WTC11 (cell line): ENCODE measurements around the gene WARS2. TPM values are rescaled to one million over a fixed set of nuclear protein-coding genes. Genes with fewer than 3 reads are reported as not detected.

Experiments
- ATAC-seq: fragments of 200-7000 bp; cut with Tn5 transposase; 2 replicates; pipeline ENCODE4 v1.10.0; 2021; ENCODE audit warnings: mild to moderate bottlenecking, moderate library complexity
- CTCF ChIA-PET: fragments of 300-600 bp; sonication (Branson Sonifier 250); formaldehyde crosslinking; loops from one replicate; lab custom pipeline; 2021; ENCODE audit warnings: antibody characterized with exemption; lab: Charles Lee
- POLR2A ChIA-PET: fragments of 350-600 bp; sonication (Branson Sonifier 250); formaldehyde crosslinking; loops from one replicate; lab custom pipeline; 2021; ENCODE audit warnings: antibody characterized with exemption; lab: Charles Lee
- DNase-seq: peaks from one replicate; pipeline ENCODE4 v3.0.0; 2021; ENCODE audit warnings: low spot score
- H3K27ac Mint-ChIP-seq: 2 replicates; pipeline ENCODE4 v1.8.0; 2021; ENCODE audit warnings: mixed read lengths
- H3K27me3 Mint-ChIP-seq: 2 replicates; pipeline ENCODE4 v1.8.0; 2021; ENCODE audit warnings: low read depth, mild to moderate bottlenecking, moderate library complexity, mixed read lengths
- H3K36me3 Mint-ChIP-seq: 2 replicates; pipeline ENCODE4 v1.8.0; 2021; ENCODE audit warnings: mixed read lengths
- H3K4me1 Mint-ChIP-seq: 2 replicates; pipeline ENCODE4 v1.8.0; 2022; ENCODE audit warnings: mixed read lengths
- H3K4me3 Mint-ChIP-seq: 2 replicates; pipeline ENCODE4 v1.8.0; 2021; ENCODE audit warnings: mild to moderate bottlenecking, moderate library complexity, mixed read lengths
- H3K9me3 Mint-ChIP-seq: 2 replicates; pipeline ENCODE4 v1.8.0; 2021; ENCODE audit warnings: mixed read lengths
- ATF2 ChIP-seq: sonication (generic); formaldehyde crosslinking; IDR thresholded peaks from 2 replicates; pipeline ENCODE4 v1.8.1; 2022; ENCODE audit warnings: low read depth, missing genetic modification reagents, borderline replicate concordance
- CBFB ChIP-seq: sonication (generic); formaldehyde crosslinking; IDR thresholded peaks from 2 replicates; pipeline ENCODE4 v1.8.1; 2022; ENCODE audit warnings: mild to moderate bottlenecking, low read depth, missing genetic modification reagents
- CREB1 ChIP-seq: sonication (generic); formaldehyde crosslinking; IDR thresholded peaks from 2 replicates; pipeline ENCODE4 v1.8.0; 2023; ENCODE audit warnings: mild to moderate bottlenecking, missing genetic modification reagents
- CTCF ChIP-seq: fragments of 200-600 bp; IDR thresholded peaks from 2 replicates; pipeline ENCODE4 v1.8.0; 2022; ENCODE audit warnings: antibody characterized with exemption
- ETV6 ChIP-seq: sonication (generic); formaldehyde crosslinking; IDR thresholded peaks from 2 replicates; pipeline ENCODE4 v1.8.1; 2022; ENCODE audit warnings: mild to moderate bottlenecking, missing genetic modification reagents
- FOXP1 ChIP-seq: sonication (generic); formaldehyde crosslinking; IDR thresholded peaks from 2 replicates; pipeline ENCODE4 v1.8.0; 2022; ENCODE audit warnings: missing genetic modification reagents, mild to moderate bottlenecking, moderate library complexity, borderline replicate concordance
- GABPB1 ChIP-seq: sonication (generic); formaldehyde crosslinking; IDR thresholded peaks from 2 replicates; pipeline ENCODE4 v1.8.1; 2023; ENCODE audit warnings: mild to moderate bottlenecking, missing genetic modification reagents
- JAZF1 ChIP-seq: fragments of 250-450 bp; sonication (Bioruptor Pico); IDR thresholded peaks from 2 replicates; pipeline ENCODE4 v1.9.0; 2021; ENCODE audit warnings: moderate library complexity, mild to moderate bottlenecking, inconsistent platforms
- KAT7 ChIP-seq: sonication (generic); formaldehyde crosslinking; IDR thresholded peaks from 2 replicates; pipeline ENCODE4 v1.8.1; 2023; ENCODE audit warnings: missing genetic modification reagents, mild to moderate bottlenecking, borderline replicate concordance
- MAX ChIP-seq: sonication (generic); formaldehyde crosslinking; IDR thresholded peaks from 2 replicates; pipeline ENCODE4 v1.8.0; 2022; ENCODE audit warnings: mild to moderate bottlenecking, missing genetic modification reagents
- OVOL2 ChIP-seq: fragments of 250-450 bp; sonication (Bioruptor Pico); IDR thresholded peaks from 2 replicates; pipeline ENCODE4 v1.9.0; 2021; ENCODE audit warnings: mild to moderate bottlenecking, borderline replicate concordance
- STAT6 ChIP-seq: sonication (generic); formaldehyde crosslinking; conservative IDR thresholded peaks from 2 replicates; pipeline ENCODE4 v1.8.1; 2023; ENCODE audit warnings: mild to moderate bottlenecking, low read depth, missing genetic modification reagents, moderate library complexity
- TCF7 ChIP-seq: sonication (generic); formaldehyde crosslinking; IDR thresholded peaks from 2 replicates; pipeline ENCODE4 v1.8.0; 2022; ENCODE audit warnings: mild to moderate bottlenecking, low read depth, missing genetic modification reagents, moderate library complexity
- TEAD4 ChIP-seq: sonication (generic); formaldehyde crosslinking; IDR thresholded peaks from 2 replicates; pipeline ENCODE4 v1.8.0; 2022; ENCODE audit warnings: mild to moderate bottlenecking, missing genetic modification reagents
- ZNF232 ChIP-seq: sonication (generic); formaldehyde crosslinking; IDR thresholded peaks from 2 replicates; pipeline ENCODE4 v1.8.0; 2022; ENCODE audit warnings: mild to moderate bottlenecking, missing genetic modification reagents
- ZNF396 ChIP-seq: fragments of 250-450 bp; sonication (Bioruptor Pico); IDR thresholded peaks from 2 replicates; pipeline ENCODE4 v1.8.0; 2021; ENCODE audit warnings: mild to moderate bottlenecking, moderate library complexity, borderline replicate concordance
- ZNF416 ChIP-seq: fragments of 250-450 bp; sonication (Bioruptor Pico); IDR thresholded peaks from 2 replicates; pipeline ENCODE4 v1.9.0; 2021; ENCODE audit warnings: mild to moderate bottlenecking, inconsistent platforms
- total RNA-seq: library from RNA; stranded (reverse); gene quantifications from 3 replicates; pipeline ENCODE4 v1.2.3, GENCODE V29; 2021

Gene WARS2
- total RNA-seq, 1 experiment from 2014 or later = 9.3 TPM

GRCh38 chr1:119009312-119009655 lies 131.2 kb downstream of the WARS2 start:
- H3K27me3 Mint-ChIP-seq = peaks cover 88% of the 10 kb centered on the region
- peaks cover 4% of the 10 kb centered on the region for H3K36me3 Mint-ChIP-seq

GRCh38 chr1:119008483-119009311 lies 131.8 kb downstream of the WARS2 start:
- Mint-ChIP-seq H3K4me1 (peaks cover 37% of the 10 kb centered on the region), H3K4me3 (peak overlapping the region; percentile 65), H3K27me3 (peaks cover 92% of the 10 kb centered on the region)
- POLR2A ChIA-PET = interaction anchor here (0.7 to 1.3 kb wide), 2 partner anchors 24 to 81 kb away, joined by 3 to 5 read pairs; no protein-coding TSS in a partner anchor
- peak; percentile 27 for ATAC-seq
- TF ChIP-seq ZNF396 (CRISPR knock-in tag) (no peak), CTCF (peak; percentile 53)
- TF ChIP-seq, all 79 proteins: peak for 1
- CTCF ChIA-PET = interaction anchor here (0.5 to 2.9 kb wide), 39 partner anchors 8 to 931 kb away, joined by 3 to 50 read pairs (median 4); partner anchors contain the start of genes TBX15 and WARS2
- Mint-ChIP-seq H3K9me3 (no peaks in the 10 kb centered on the region), H3K27ac (no peak overlapping the region), H3K36me3 (peaks cover 4% of the 10 kb centered on the region)
- DNase-seq = no peak

More at GRCh38 chr1:119009312-119009655, 131.2 kb downstream of the WARS2 start:
- peaks cover 32% of the 10 kb centered on the region for H3K4me1 Mint-ChIP-seq
- ChIA-PET POLR2A (interaction anchor here (1.3 kb wide), 1 partner anchor 25 kb away, joined by 3 read pairs; no protein-coding TSS in a partner anchor), CTCF (interaction anchor here (0.5 to 2.9 kb wide), 25 partner anchors 9 to 932 kb away, joined by 3 to 50 read pairs (median 4); partner anchors contain the start of gene WARS2)
- no peak for ATAC-seq
- no peak for DNase-seq
- H3K27ac Mint-ChIP-seq = no peak overlapping the region
- TF ChIP-seq GABPB1 (CRISPR knock-in tag) (no peak), ZNF416 (no peak), CREB1 (CRISPR knock-in tag) (no peak), CTCF (no peak), ETV6 (no peak), CBFB (CRISPR knock-in tag) (no peak), TCF7 (CRISPR knock-in tag) (no peak), FOXP1 (no peak)
- no peaks in the 10 kb centered on the region for H3K9me3 Mint-ChIP-seq
- H3K4me3 Mint-ChIP-seq = peak overlapping the region; percentile 65; the same call in 1 of the 2 replicates

- ChIA-PET POLR2A (interaction anchor here (0.7 to 1.3 kb wide), 2 partner anchors 23 to 80 kb away, joined by 3 to 5 read pairs; no protein-coding TSS in a partner anchor), CTCF (interaction anchor here (0.6 to 2.9 kb wide), 34 partner anchors 8 to 930 kb away, joined by 3 to 50 read pairs (median 4); partner anchors contain the start of genes TBX15 and WARS2)
- TF ChIP-seq ZNF232 (no peak), MAX (CRISPR knock-in tag) (peak; percentile 37; the same call in 1 of the 2 replicates)
- DNase-seq (no peak), ATAC-seq (peak; percentile 38)
- Mint-ChIP-seq H3K4me3 (peak overlapping the region; percentile 65), H3K36me3 (peaks cover 4% of the 10 kb centered on the region), H3K4me1 (peaks cover 43% of the 10 kb centered on the region), H3K27me3 (peaks cover 98% of the 10 kb centered on the region), H3K9me3 (no peaks in the 10 kb centered on the region), H3K27ac (no peak overlapping the region)
These were observed 132.6 kb downstream of the WARS2 start for GRCh38 chr1:119007670-119008482.

- POLR2A ChIA-PET = no interaction called here
- Mint-ChIP-seq H3K27ac (no peak overlapping the region), H3K27me3 (peaks cover 98% of the 10 kb centered on the region), H3K4me1 (peaks cover 46% of the 10 kb centered on the region), H3K4me3 (peak overlapping the region; percentile 65), H3K36me3 (peaks cover 4% of the 10 kb centered on the region), H3K9me3 (no peaks in the 10 kb centered on the region)
- TF ChIP-seq OVOL2 (CRISPR knock-in tag) = no peak
- TF ChIP-seq FOXP1 = no peak
- no peak for TF ChIP-seq STAT6
- no peak for TF ChIP-seq KAT7
- TF ChIP-seq JAZF1 (CRISPR knock-in tag) = no peak
- no peak for TF ChIP-seq TEAD4 (CRISPR knock-in tag)
- no peak for TF ChIP-seq ATF2
- CTCF ChIA-PET = interaction anchor here (0.7 to 2.9 kb wide), 10 partner anchors 7 to 450 kb away, joined by 3 to 50 read pairs (median 14); partner anchors contain the start of genes TBX15 and WARS2
- DNase-seq (no peak), ATAC-seq (no peak)
These were observed 133.1 kb downstream of the WARS2 start for GRCh38 chr1:119007339-119007669.
